ENCODE results near the gene NAA30. TPM values are rescaled to one million over a fixed set of nuclear protein-coding genes. Genes with fewer than 3 reads are reported as not detected.

NAA30 gene
- total and polyA plus RNA-seq, 2 donors = 9.7 to 10.6 TPM

DNA sequence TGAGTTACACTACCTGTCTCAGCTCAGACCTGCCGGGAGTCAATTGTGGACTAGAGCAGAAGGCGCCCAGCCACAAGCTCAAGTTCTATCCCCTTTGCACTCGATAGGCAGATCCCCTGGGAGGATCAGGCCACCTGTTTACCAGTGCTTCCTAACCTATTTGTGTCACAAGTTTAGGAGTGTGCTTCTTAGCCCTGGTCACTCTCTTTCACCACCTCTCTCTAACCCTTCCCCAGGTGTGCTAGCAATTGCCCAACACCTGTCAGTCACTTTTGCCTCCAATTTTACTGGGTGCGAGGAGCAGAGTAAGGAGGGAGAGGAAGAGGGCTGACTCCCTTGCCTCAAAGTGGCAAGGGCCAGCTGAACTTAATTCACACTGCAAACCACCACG, 745 bp upstream of the NAA30 start:
- Histone ChIP-seq H3K27me3 (ENCODE audit: control insufficient read depth in 2 of 2, insufficient read depth in 1 of 2, low read length in 1 of 2) (no peaks in the 10 kb centered on the region), H3K4me3 (ENCODE audit: low read length in 2 of 2) (peak overlapping the region; percentile 73 to 96), H3K9me3 (ENCODE audit: control insufficient read depth in 2 of 2, insufficient read depth in 1 of 2, low read length in 1 of 2) (no peaks in the 10 kb centered on the region), H3K27ac (ENCODE audit: low read depth in 1 of 2, low read length in 1 of 2) (peak overlapping the region; percentile 81 to 90), H3K4me1 (ENCODE audit: control insufficient read depth in 2 of 2, insufficient read depth in 2 of 2, low read length in 2 of 2) (peaks cover 4 to 15% of the 10 kb centered on the region in 2 donors), H3K36me3 (ENCODE audit: control insufficient read depth in 2 of 2, insufficient read depth in 2 of 2, low read length in 1 of 2) (no peaks in the 10 kb centered on the region)
- peak in 2 of 9 donors; percentile 2 to 7 for DNase-seq (ENCODE audit: low read depth in 6 of 9, low spot score in 9 of 9)
- WGBS = 51% methylated on average over 5 of the region's 5 CpGs

DNA sequence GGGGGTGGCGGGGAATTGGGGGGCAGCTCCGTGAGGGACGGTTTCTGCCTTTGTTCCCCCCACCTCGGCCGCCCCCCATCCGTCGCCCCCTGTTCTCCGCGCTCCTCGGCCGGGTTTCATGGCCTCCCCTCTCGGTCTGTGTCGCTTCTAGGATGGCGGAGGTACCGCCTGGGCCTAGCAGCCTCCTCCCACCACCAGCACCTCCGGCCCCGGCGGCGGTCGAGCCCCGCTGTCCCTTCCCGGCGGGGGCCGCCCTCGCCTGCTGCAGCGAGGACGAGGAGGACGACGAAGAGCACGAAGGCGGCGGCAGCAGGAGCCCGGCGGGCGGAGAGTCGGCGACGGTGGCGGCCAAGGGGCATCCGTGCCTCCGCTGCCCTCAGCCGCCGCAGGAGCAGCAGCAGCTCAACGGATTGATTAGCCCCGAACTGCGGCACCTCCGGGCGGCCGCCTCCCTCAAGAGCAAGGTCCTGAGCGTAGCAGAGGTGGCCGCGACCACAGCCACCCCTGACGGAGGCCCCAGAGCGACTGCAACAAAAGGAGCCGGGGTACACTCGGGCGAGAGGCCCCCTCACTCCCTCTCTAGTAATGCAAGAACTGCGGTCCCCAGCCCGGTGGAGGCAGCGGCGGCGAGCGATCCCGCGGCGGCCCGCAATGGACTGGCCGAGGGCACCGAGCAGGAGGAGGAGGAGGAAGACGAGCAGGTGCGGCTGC, 575 bp downstream of the NAA30 start:
- Histone ChIP-seq H3K27ac (ENCODE audit: low read depth in 1 of 2, low read length in 1 of 2) (peak overlapping the region; percentile 50 to 88), H3K4me1 (ENCODE audit: control insufficient read depth in 2 of 2, insufficient read depth in 2 of 2, low read length in 2 of 2) (peaks cover 4 to 15% of the 10 kb centered on the region in 2 donors), H3K36me3 (ENCODE audit: control insufficient read depth in 2 of 2, insufficient read depth in 2 of 2, low read length in 1 of 2) (no peaks in the 10 kb centered on the region), H3K9me3 (ENCODE audit: control insufficient read depth in 2 of 2, insufficient read depth in 1 of 2, low read length in 1 of 2) (no peaks in the 10 kb centered on the region), H3K27me3 (ENCODE audit: control insufficient read depth in 2 of 2, insufficient read depth in 1 of 2, low read length in 1 of 2) (no peaks in the 10 kb centered on the region), H3K4me3 (ENCODE audit: low read length in 2 of 2) (peak overlapping the region; percentile 73 to 96)
- WGBS = under 1% methylated on average over 71 of the region's 71 CpGs
- peak in 6 of 9 donors; percentile 15 to 66 (median 31) for DNase-seq (ENCODE audit: low read depth in 6 of 9, low spot score in 9 of 9)

DNA sequence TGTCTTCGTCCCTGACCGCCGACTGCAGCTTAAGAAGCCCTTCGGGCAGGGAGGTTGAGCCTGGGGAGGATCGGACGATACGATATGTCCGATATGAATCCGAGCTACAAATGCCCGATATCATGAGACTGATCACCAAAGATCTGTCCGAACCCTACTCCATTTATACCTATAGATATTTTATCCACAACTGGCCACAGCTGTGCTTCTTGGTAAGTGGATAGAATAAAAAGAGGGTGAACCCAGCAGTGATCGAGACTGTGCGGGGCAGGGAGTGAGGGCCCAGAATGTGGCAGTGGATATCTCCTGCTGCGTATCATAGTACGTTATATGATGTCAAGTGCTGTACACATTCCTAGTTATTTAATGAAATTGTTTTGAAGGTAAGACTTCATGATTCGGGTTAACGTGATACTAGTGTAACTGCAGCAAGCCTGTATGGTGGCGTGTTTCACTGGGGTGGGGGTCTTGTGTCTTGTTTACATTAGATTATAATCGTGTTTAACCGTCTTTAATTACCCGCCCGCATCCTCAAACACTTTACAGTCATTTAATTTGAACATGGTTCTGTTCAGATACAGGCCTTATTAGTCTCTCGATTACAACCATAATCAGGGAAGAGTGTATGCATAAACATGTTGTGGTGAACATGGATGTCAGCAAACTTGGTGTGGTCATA, 1.3 kb downstream of the NAA30 start:
- Histone ChIP-seq H3K4me1 (ENCODE audit: control insufficient read depth in 2 of 2, insufficient read depth in 2 of 2, low read length in 2 of 2) (peaks cover 4 to 15% of the 10 kb centered on the region in 2 donors), H3K4me3 (ENCODE audit: low read length in 2 of 2) (peak overlapping the region; percentile 73 to 96), H3K9me3 (ENCODE audit: control insufficient read depth in 2 of 2, insufficient read depth in 1 of 2, low read length in 1 of 2) (no peaks in the 10 kb centered on the region), H3K27me3 (ENCODE audit: control insufficient read depth in 2 of 2, insufficient read depth in 1 of 2, low read length in 1 of 2) (no peaks in the 10 kb centered on the region), H3K27ac (ENCODE audit: low read depth in 1 of 2, low read length in 1 of 2) (peak overlapping the region in 1 of 2 donors; percentile 21), H3K36me3 (ENCODE audit: control insufficient read depth in 2 of 2, insufficient read depth in 2 of 2, low read length in 1 of 2) (no peaks in the 10 kb centered on the region)
- WGBS = 43% methylated on average over 23 of the region's 23 CpGs
- DNase-seq (ENCODE audit: low read depth in 6 of 9, low spot score in 9 of 9) = peak in 3 of 9 donors; percentile 2 to 24 (median 11)

DNA sequence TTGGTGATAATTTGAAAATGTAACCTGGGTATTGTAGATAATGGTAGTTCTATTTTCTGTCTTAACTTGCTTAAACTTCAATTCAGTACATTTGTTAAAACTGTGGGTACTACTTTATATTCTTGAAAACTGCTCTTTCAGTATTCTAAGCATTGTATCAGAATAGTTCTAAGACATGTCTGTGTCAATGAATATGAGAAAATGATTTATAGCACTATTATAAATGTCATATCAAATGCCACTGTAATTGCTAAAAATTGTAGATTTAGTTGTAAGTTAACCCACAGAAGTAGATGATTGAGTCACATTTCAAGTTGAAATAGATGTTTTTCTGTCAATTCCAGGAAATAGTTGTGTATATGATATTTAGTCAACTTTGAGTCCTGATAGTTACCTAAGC, 2.4 kb downstream of the NAA30 start:
- H3K4me1 ChIP-seq (ENCODE audit: control insufficient read depth in 2 of 2, insufficient read depth in 2 of 2, low read length in 2 of 2) = peaks cover 4 to 15% of the 10 kb centered on the region in 2 donors
- no peak overlapping the region for H3K27ac ChIP-seq (ENCODE audit: low read depth in 1 of 2, low read length in 1 of 2)
- no peak overlapping the region for H3K4me3 ChIP-seq (ENCODE audit: low read length in 2 of 2)
- DNase-seq (ENCODE audit: low read depth in 6 of 9, low spot score in 9 of 9) = no peak
- H3K36me3 ChIP-seq (ENCODE audit: control insufficient read depth in 2 of 2, insufficient read depth in 2 of 2, low read length in 1 of 2) = no peaks in the 10 kb centered on the region
- H3K27me3 ChIP-seq (ENCODE audit: control insufficient read depth in 2 of 2, insufficient read depth in 1 of 2, low read length in 1 of 2) = no peaks in the 10 kb centered on the region
- no peaks in the 10 kb centered on the region for H3K9me3 ChIP-seq (ENCODE audit: control insufficient read depth in 2 of 2, insufficient read depth in 1 of 2, low read length in 1 of 2)

DNA sequence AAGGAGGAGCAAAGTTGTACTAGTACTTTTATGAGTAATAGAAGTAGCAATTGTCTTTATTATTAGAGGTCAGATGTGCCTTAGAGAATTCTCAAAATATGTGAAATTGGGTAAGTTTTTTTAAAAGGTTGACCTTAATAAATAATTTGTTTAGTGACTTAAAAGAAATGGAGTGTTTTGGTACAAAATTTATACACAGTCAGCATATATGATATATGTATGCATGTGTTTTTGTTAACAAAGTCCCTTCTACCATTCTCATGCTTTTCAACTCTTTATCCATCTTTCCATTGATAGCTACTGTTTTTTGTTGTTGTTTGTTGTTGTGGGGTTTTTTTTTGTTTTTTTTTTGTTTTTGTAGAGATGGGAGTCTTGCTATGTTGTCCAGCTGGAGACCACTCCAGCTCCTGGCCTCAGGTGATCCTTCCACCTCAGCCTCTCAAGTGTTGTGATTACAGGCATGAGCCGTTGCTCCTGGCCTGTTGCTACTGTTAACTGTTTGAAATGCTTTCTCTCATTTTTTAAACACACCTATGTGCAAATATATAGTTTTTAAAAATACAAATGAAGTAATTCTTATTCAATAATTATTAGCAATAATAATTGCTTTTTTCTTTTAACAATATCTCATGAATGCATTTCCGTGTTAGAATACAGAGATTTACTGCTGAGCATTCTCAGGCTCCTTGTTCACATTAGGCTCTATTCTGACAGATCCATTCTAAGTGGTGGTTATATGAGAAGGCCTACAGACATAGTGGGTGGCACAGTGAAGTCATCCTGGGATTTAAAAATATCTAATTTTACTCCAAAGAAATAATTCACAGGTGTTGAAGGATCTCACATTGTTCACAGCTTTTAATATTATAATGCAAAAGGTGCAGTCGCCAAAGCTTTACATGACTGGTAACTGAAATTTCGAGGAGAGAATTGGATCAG, 10.4 kb downstream of the NAA30 start:
- H3K9me3 ChIP-seq (ENCODE audit: control insufficient read depth in 2 of 2, insufficient read depth in 1 of 2, low read length in 1 of 2) = no peaks in the 10 kb centered on the region
- no peak for DNase-seq (ENCODE audit: low read depth in 6 of 9, low spot score in 9 of 9)
- H3K4me3 ChIP-seq (ENCODE audit: low read length in 2 of 2) = no peak overlapping the region
- 95% methylated on average over 4 of the region's 4 CpGs for WGBS
- H3K4me1 ChIP-seq (ENCODE audit: control insufficient read depth in 2 of 2, insufficient read depth in 2 of 2, low read length in 2 of 2) = no peaks in the 10 kb centered on the region
- peaks cover 0 to 10% of the 10 kb centered on the region in 2 donors for H3K36me3 ChIP-seq (ENCODE audit: control insufficient read depth in 2 of 2, insufficient read depth in 2 of 2, low read length in 1 of 2)
- no peaks in the 10 kb centered on the region for H3K27me3 ChIP-seq (ENCODE audit: control insufficient read depth in 2 of 2, insufficient read depth in 1 of 2, low read length in 1 of 2)
- H3K27ac ChIP-seq (ENCODE audit: low read depth in 1 of 2, low read length in 1 of 2) = no peak overlapping the region

DNA sequence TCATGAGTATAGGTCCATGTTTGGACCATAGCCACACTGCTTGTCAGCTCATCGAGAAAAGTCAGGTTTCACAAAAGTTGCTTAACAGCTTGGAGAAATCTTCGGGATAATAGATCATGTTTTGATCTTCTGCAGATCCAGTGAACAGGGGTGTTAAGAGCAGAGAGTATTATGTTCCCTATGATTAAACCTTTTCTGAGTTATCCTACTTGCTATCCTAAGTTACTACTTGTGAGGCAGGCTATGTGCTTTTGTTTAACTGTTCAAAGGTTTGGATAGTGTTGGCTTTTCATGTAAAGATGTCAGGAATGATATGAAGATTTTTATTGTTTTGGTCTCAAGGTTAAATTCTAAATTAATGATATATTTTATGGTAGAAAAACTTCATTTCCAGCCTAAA, 11.1 kb downstream of the NAA30 start:
- Histone ChIP-seq H3K27me3 (ENCODE audit: control insufficient read depth in 2 of 2, insufficient read depth in 1 of 2, low read length in 1 of 2) (no peaks in the 10 kb centered on the region), H3K36me3 (ENCODE audit: control insufficient read depth in 2 of 2, insufficient read depth in 2 of 2, low read length in 1 of 2) (peaks cover 0 to 10% of the 10 kb centered on the region in 2 donors), H3K27ac (ENCODE audit: low read depth in 1 of 2, low read length in 1 of 2) (no peak overlapping the region), H3K4me3 (ENCODE audit: low read length in 2 of 2) (no peak overlapping the region), H3K9me3 (ENCODE audit: control insufficient read depth in 2 of 2, insufficient read depth in 1 of 2, low read length in 1 of 2) (no peaks in the 10 kb centered on the region), H3K4me1 (ENCODE audit: control insufficient read depth in 2 of 2, insufficient read depth in 2 of 2, low read length in 2 of 2) (no peaks in the 10 kb centered on the region)
- 95% methylated on average over 2 of the region's 2 CpGs for WGBS
- no peak for DNase-seq (ENCODE audit: low read depth in 6 of 9, low spot score in 9 of 9)

DNA sequence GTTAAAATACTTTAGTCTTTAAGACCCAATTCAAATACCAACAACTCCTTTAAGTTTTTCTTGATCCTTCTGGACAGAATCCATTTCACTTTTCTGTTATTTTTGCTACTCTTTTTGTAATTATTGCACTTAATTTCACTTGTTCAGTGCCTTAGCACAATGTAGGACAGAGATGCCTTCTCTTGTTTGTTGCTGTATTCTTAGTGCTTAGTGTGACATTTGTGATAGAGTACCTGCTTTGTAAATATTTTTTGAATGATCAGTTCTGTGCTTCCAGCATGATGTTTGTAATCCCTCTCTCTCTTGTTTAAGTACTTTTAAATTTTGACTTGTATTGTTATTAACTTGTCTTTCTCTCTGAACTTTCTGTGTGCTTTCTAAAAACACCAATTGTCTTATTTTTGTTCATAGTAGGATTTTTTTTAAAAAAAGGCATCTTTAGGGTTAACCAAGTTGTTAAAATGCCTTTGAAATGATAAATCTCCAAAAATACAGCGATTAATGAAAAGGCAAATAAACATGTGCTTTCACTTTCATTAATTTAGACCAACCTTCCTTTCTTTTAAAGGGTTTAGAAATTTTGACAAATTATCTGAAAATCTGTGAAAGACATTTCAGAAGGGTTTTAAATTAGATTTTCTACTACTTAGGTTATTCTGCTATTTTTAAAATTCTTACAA, 11.9 kb downstream of the NAA30 start:
- DNase-seq (ENCODE audit: low read depth in 6 of 9, low spot score in 9 of 9) = no peak
- 87% methylated on average over 1 of the region's 1 CpG for WGBS
- Histone ChIP-seq H3K4me1 (ENCODE audit: control insufficient read depth in 2 of 2, insufficient read depth in 2 of 2, low read length in 2 of 2) (no peaks in the 10 kb centered on the region), H3K4me3 (ENCODE audit: low read length in 2 of 2) (no peak overlapping the region), H3K36me3 (ENCODE audit: control insufficient read depth in 2 of 2, insufficient read depth in 2 of 2, low read length in 1 of 2) (peaks cover 0 to 10% of the 10 kb centered on the region in 2 donors), H3K9me3 (ENCODE audit: control insufficient read depth in 2 of 2, insufficient read depth in 1 of 2, low read length in 1 of 2) (no peaks in the 10 kb centered on the region), H3K27ac (ENCODE audit: low read depth in 1 of 2, low read length in 1 of 2) (no peak overlapping the region), H3K27me3 (ENCODE audit: control insufficient read depth in 2 of 2, insufficient read depth in 1 of 2, low read length in 1 of 2) (no peaks in the 10 kb centered on the region)

DNA sequence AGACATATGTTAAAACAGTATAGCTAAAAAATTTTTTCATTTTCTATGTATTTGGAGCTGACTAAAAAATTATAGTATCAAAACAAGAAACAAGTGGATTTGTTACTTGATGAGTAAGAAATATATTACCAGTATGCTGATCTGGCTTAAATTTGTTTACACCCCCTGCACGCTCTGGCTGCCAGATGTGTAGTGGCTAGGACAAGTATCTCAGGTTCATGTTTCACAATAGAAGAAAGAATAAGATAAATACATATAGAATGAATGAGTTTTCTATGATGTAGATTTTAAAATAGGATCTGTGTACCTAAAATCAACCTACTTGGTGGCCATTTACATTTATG, 13.1 kb downstream of the NAA30 start:
- no peak overlapping the region for H3K27ac ChIP-seq (ENCODE audit: low read depth in 1 of 2, low read length in 1 of 2)

More for the DNA sequence above, 13.1 kb downstream of the NAA30 start:
- no peak overlapping the region for H3K4me3 ChIP-seq (ENCODE audit: low read length in 2 of 2)
- H3K27me3 ChIP-seq (ENCODE audit: control insufficient read depth in 2 of 2, insufficient read depth in 1 of 2, low read length in 1 of 2) = no peaks in the 10 kb centered on the region
- no peaks in the 10 kb centered on the region for H3K4me1 ChIP-seq (ENCODE audit: control insufficient read depth in 2 of 2, insufficient read depth in 2 of 2, low read length in 2 of 2)
- no peaks in the 10 kb centered on the region for H3K9me3 ChIP-seq (ENCODE audit: control insufficient read depth in 2 of 2, insufficient read depth in 1 of 2, low read length in 1 of 2)
- DNase-seq (ENCODE audit: low read depth in 6 of 9, low spot score in 9 of 9) = no peak
- 99% methylated on average over 1 of the region's 1 CpG for WGBS
- peaks cover 0 to 14% of the 10 kb centered on the region in 2 donors for H3K36me3 ChIP-seq (ENCODE audit: control insufficient read depth in 2 of 2, insufficient read depth in 2 of 2, low read length in 1 of 2)
